Mesenchymal stem cell (in vitro differentiated cells and primary cell): ENCODE data around the gene RNF167.

Source experiments
- DNase-seq: peaks from one replicate; pipeline ENCODE4 v3.0.0-alpha.2; 2013
- H2AFZ ChIP-seq: one replicate; pipeline ENCODE4 v1.6.1; 2013; ENCODE audit warnings: low read depth, mild to moderate bottlenecking, control low read depth, inconsistent platforms, low read length, moderate library complexity
- H2AK5ac ChIP-seq: 2 replicates; pipeline ENCODE4 v1.6.1; 2013; ENCODE audit warnings: low read length, moderate library complexity, mild to moderate bottlenecking, inconsistent platforms; ENCODE audit not compliant: severe bottlenecking
- H2BK120ac ChIP-seq: one replicate; pipeline ENCODE4 v1.6.1; 2013; ENCODE audit warnings: low read depth, mild to moderate bottlenecking, inconsistent platforms, low read length, moderate library complexity
- H2BK12ac ChIP-seq, 2 experiments: one replicate each; pipeline ENCODE4 v1.6.1; 2013; ENCODE audit warnings: inconsistent platforms in 2 of 2, low read length in 2 of 2, mild to moderate bottlenecking in 2 of 2, moderate library complexity in 2 of 2, control low read depth in 1 of 2
- H2BK15ac ChIP-seq: one replicate; pipeline ENCODE4 v1.6.1; 2013; ENCODE audit warnings: mild to moderate bottlenecking, low read depth, inconsistent platforms; ENCODE audit not compliant: poor library complexity, severe bottlenecking
- H2BK5ac ChIP-seq: 2 replicates; pipeline ENCODE4 v1.6.1; 2013; ENCODE audit warnings: low read depth, mild to moderate bottlenecking, low read length, control low read depth, inconsistent platforms; ENCODE audit not compliant: poor library complexity, severe bottlenecking
- H3K14ac ChIP-seq, 2 experiments: one replicate each; pipeline ENCODE4 v1.6.1; 2013; ENCODE audit warnings: inconsistent platforms in 2 of 2, low read length in 2 of 2, control low read depth in 1 of 2, mild to moderate bottlenecking in 1 of 2, moderate library complexity in 1 of 2
- H3K18ac ChIP-seq, 2 experiments: one replicate each; pipeline ENCODE4 v1.6.1; 2013; ENCODE audit warnings: inconsistent platforms in 2 of 2, low read length in 2 of 2, control low read depth in 1 of 2, low read depth in 1 of 2, mild to moderate bottlenecking in 1 of 2
- H3K23ac ChIP-seq, 2 experiments: one replicate each; pipeline ENCODE4 v1.6.1; 2013; ENCODE audit warnings: inconsistent platforms in 2 of 2, low read length in 2 of 2, mild to moderate bottlenecking in 2 of 2, moderate library complexity in 2 of 2, control low read depth in 1 of 2
- H3K27ac ChIP-seq: 2 replicates; pipeline ENCODE4 v1.5.1; 2013; ENCODE audit warnings: mild to moderate bottlenecking, moderate library complexity, low read length, control low read depth, inconsistent platforms; ENCODE audit not compliant: poor library complexity, severe bottlenecking
- H3K27me3 ChIP-seq, 2 experiments: 2 replicates each; pipeline versions ENCODE4 v1.6.1 to v1.7.0; 2013; ENCODE audit warnings: low read length in 2 of 2, mild to moderate bottlenecking in 2 of 2, moderate library complexity in 2 of 2, control low read depth in 1 of 2, inconsistent platforms in 1 of 2; ENCODE audit not compliant: control insufficient read depth in 1 of 2, insufficient read depth in 1 of 2
- H3K36me3 ChIP-seq, 2 experiments: 2 replicates each; pipeline versions ENCODE4 v1.6.1 to v1.7.0; 2013; ENCODE audit warnings: low read length in 2 of 2, control low read depth in 1 of 2, inconsistent platforms in 1 of 2, low read depth in 1 of 2, mild to moderate bottlenecking in 1 of 2; ENCODE audit not compliant: insufficient read depth in 2 of 2, control insufficient read depth in 1 of 2
- H3K4ac ChIP-seq, 2 experiments: one replicate each; pipeline ENCODE4 v1.6.1; 2013; ENCODE audit warnings: inconsistent platforms in 2 of 2, low read length in 2 of 2, mild to moderate bottlenecking in 2 of 2, moderate library complexity in 2 of 2, control low read depth in 1 of 2, low read depth in 1 of 2
- H3K4me1 ChIP-seq: 2 replicates; pipeline ENCODE4 v1.6.1; 2013; ENCODE audit warnings: low read depth, low read length, control low read depth; ENCODE audit not compliant: control insufficient read depth, insufficient read depth
- H3K4me2 ChIP-seq: 2 replicates; pipeline ENCODE4 v1.6.1; 2013; ENCODE audit warnings: low read length, mild to moderate bottlenecking, inconsistent platforms; ENCODE audit not compliant: poor library complexity, severe bottlenecking
- H3K4me3 ChIP-seq, 2 experiments: 2 replicates each; pipeline versions ENCODE4 v1.5.1 to v1.7.0; 2013; ENCODE audit warnings: low read length in 2 of 2, mild to moderate bottlenecking in 2 of 2, control low read depth in 1 of 2, low read depth in 1 of 2; ENCODE audit not compliant: insufficient read depth in 1 of 2
- H3K79me1 ChIP-seq: replicated peaks from 2 replicates; pipeline ENCODE4 v1.6.1; 2013; ENCODE audit warnings: mild to moderate bottlenecking, control low read depth, low read length, inconsistent platforms; ENCODE audit not compliant: poor library complexity, severe bottlenecking
- H3K9ac ChIP-seq: 2 replicates; pipeline ENCODE4 v1.7.0; 2013; ENCODE audit warnings: mild to moderate bottlenecking, low read length, moderate library complexity
- H3K9me3 ChIP-seq: 2 replicates; pipeline ENCODE4 v1.7.0; 2013; ENCODE audit warnings: mild to moderate bottlenecking, low read length; ENCODE audit not compliant: control insufficient read depth
- H4K8ac ChIP-seq: one replicate; pipeline ENCODE4 v1.6.1; 2013; ENCODE audit warnings: inconsistent platforms, mild to moderate bottlenecking, low read length, moderate library complexity
- H4K91ac ChIP-seq: one replicate; pipeline ENCODE4 v1.6.1; 2013; ENCODE audit warnings: mild to moderate bottlenecking, low read length, inconsistent platforms
- WGBS: methylation state at CpG from one replicate; pipeline ENCODE4 v1.1.7; 2013; ENCODE audit warnings: mixed read lengths; 5-methylcytosine and 5-hydroxymethylcytosine counted together

RNF167 gene

DNA sequence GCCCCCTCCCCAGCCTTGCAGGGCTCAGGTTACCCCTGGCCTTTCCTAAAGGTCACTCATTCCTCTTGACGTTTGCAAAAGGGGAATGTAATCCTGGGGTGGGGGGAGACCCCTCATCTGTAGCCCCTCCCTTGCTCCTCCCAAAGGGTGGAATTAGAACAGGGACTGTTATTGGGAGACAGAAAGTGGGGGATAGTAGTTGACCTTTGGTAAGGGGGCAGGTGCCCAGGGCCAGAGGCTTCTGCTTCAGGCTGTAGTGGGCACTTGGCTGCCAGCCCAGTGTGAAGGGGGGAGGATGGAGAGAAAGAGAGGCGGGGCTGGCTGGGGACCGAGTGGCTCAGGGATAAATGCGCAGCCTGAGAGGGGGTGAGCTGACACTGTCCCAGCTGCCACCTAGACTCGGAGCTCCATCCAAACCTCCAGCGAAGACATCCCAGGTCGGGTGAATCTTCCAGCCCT, 10.7 kb downstream of the RNF167 start, which contains the start of gene ENO3:
TSS of gene ENO3 (plus strand) at position 374 of the 459 bp plus-strand sequence. CDS start 711 bp downstream, outside the sequence.
- Histone ChIP-seq H2AFZ (peak within 1 kb of the TSS; percentile 68), H4K8ac (peak within 1 kb of the TSS; percentile 87), H3K4me3 (peak within 1 kb of the TSS; percentile 39 to 74), H2BK12ac (peak within 1 kb of the TSS; percentile 40 to 85), H2BK5ac (peak within 1 kb of the TSS; percentile 99), H3K18ac (peak within 1 kb of the TSS; percentile 95 to 97), H3K4ac (peak within 1 kb of the TSS; percentile 83 to 97), H3K36me3 (peaks cover 12 to 13% of the 10 kb centered on the region in 2 experiments), H3K79me1 (peaks cover 9% of the 10 kb centered on the region), H4K91ac (peak within 1 kb of the TSS; percentile 95), H3K4me2 (peak within 1 kb of the TSS; percentile 54), H3K14ac (peak within 1 kb of the TSS; percentile 8 to 69), H3K4me1 (peaks cover 37% of the 10 kb centered on the region), H2BK120ac (peak within 1 kb of the TSS; percentile 89), H3K23ac (peak within 1 kb of the TSS in 1 of 2 experiments; percentile 95), H2BK15ac (peak within 1 kb of the TSS; percentile 96), H3K27ac (peak within 1 kb of the TSS; percentile 97), H3K27me3 (no peaks in the 10 kb centered on the region), H3K9ac (peak within 1 kb of the TSS; percentile 88), H3K9me3 (no peaks in the 10 kb centered on the region), H2AK5ac (peak within 1 kb of the TSS; percentile 96)
- 38% methylated on average over 7 of the region's 7 CpGs for WGBS
- no peak for DNase-seq

GRCh38 chr17:4951486-4951885, 11.4 kb downstream of the RNF167 start:
- Histone ChIP-seq H3K27ac (no peak overlapping the region), H3K4ac (peak overlapping the region in 1 of 2 experiments; percentile 90), H2BK15ac (no peak overlapping the region), H3K79me1 (peaks cover 9% of the 10 kb centered on the region), H3K14ac (no peak overlapping the region), H3K27me3 (no peaks in the 10 kb centered on the region), H4K8ac (no peak overlapping the region), H3K4me2 (no peak overlapping the region), H2BK120ac (no peak overlapping the region), H3K23ac (no peak overlapping the region), H2BK12ac (peak overlapping the region in 1 of 2 experiments; percentile 40), H3K4me3 (no peak overlapping the region), H3K9ac (no peak overlapping the region), H2AFZ (no peak overlapping the region), H3K9me3 (no peaks in the 10 kb centered on the region), H2BK5ac (no peak overlapping the region), H3K18ac (no peak overlapping the region), H4K91ac (peak overlapping the region; percentile 4), H2AK5ac (peak overlapping the region; percentile 96), H3K4me1 (peaks cover 35% of the 10 kb centered on the region), H3K36me3 (peaks cover 4 to 11% of the 10 kb centered on the region in 2 experiments)
- no peak for DNase-seq
- WGBS = 83% methylated on average over 3 of the region's 3 CpGs

DNA sequence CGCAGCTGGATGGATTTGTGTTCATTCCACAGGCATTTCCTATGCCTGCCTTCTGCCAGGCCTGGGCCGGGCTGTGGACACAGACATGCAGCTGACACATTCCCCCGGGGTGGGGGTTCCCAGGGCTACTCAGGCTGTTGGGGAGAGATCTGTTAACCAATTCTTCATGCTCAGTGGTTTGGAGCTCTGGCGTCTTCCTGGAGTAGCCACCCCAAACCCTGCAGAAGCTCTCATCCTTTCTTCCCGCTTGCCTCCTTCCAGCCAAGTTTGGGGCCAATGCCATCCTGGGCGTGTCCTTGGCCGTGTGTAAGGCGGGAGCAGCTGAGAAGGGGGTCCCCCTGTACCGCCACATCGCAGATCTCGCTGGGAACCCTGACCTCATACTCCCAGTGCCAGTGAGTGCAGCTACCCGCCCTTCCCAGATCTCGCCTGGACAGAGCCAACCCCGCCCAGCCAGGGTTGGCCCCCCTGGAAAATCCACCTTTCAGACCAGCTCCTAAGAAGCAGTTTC, 13.4 kb downstream of the RNF167 start:
- 87% methylated on average over 14 of the region's 14 CpGs for WGBS
- H3K9me3 ChIP-seq = no peaks in the 10 kb centered on the region

GRCh38 chr17:4955091-4955490, 15.0 kb downstream of the RNF167 start:
- H3K4ac ChIP-seq = no peak overlapping the region
- no peak overlapping the region for H2AFZ ChIP-seq
- no peak overlapping the region for H3K4me2 ChIP-seq
- no peak overlapping the region for H2BK15ac ChIP-seq
- no peak overlapping the region for H3K27ac ChIP-seq
- H3K23ac ChIP-seq = no peak overlapping the region
- no peak overlapping the region for H3K9ac ChIP-seq
- peaks cover 18 to 28% of the 10 kb centered on the region in 2 experiments for H3K36me3 ChIP-seq
- H2BK5ac ChIP-seq = no peak overlapping the region
- WGBS = 97% methylated on average over 8 of the region's 8 CpGs
- H3K4me3 ChIP-seq = no peak overlapping the region
- H3K4me1 ChIP-seq = peaks cover 30% of the 10 kb centered on the region
- H3K79me1 ChIP-seq = peaks cover 11% of the 10 kb centered on the region
- H2BK120ac ChIP-seq = no peak overlapping the region
- H3K9me3 ChIP-seq = no peaks in the 10 kb centered on the region
- no peak overlapping the region for H4K8ac ChIP-seq
- H3K18ac ChIP-seq = no peak overlapping the region
- no peak for DNase-seq
- no peak overlapping the region for H4K91ac ChIP-seq
- H3K14ac ChIP-seq = no peak overlapping the region
- H3K27me3 ChIP-seq = no peaks in the 10 kb centered on the region
- no peak overlapping the region for H2BK12ac ChIP-seq
- H2AK5ac ChIP-seq = no peak overlapping the region

More for the DNA sequence above, 13.4 kb downstream of the RNF167 start:
- Histone ChIP-seq H3K27me3 (no peaks in the 10 kb centered on the region), H4K91ac (peak overlapping the region; percentile 54), H3K4ac (no peak overlapping the region), H4K8ac (no peak overlapping the region), H3K9ac (no peak overlapping the region), H3K4me2 (peak overlapping the region; percentile 0), H2BK15ac (no peak overlapping the region), H3K18ac (peak overlapping the region in 1 of 2 experiments; percentile 17), H3K4me1 (peaks cover 33% of the 10 kb centered on the region), H3K23ac (no peak overlapping the region), H3K36me3 (peaks cover 5 to 18% of the 10 kb centered on the region in 2 experiments), H3K14ac (peak overlapping the region in 1 of 2 experiments; percentile 58), H2BK5ac (no peak overlapping the region), H3K27ac (peak overlapping the region; percentile 71), H2BK120ac (no peak overlapping the region), H3K4me3 (no peak overlapping the region), H2AK5ac (peak overlapping the region; percentile 33), H2AFZ (no peak overlapping the region), H2BK12ac (peak overlapping the region in 1 of 2 experiments; percentile 0), H3K79me1 (peaks cover 9% of the 10 kb centered on the region)
- no peak for DNase-seq
